GM19395 (cell line): ENCODE measurements around the gene DHX8.

Source experiments
- ATAC-seq: cut with Tn5 transposase; IDR thresholded peaks from one replicate; pipeline ENCODE4 v1.9.1; 2021; ENCODE audit warnings: mild to moderate bottlenecking, moderate library complexity; ENCODE audit not compliant: unreplicated experiment

Gene DHX8

GRCh38 chr17:43572368-43572980 is 88.7 kb downstream of the DHX8 start:
- no peak for ATAC-seq

GRCh38 chr17:43573579-43574321 is 90.0 kb downstream of the DHX8 start:
- ATAC-seq, result no peak

- ATAC-seq, result no peak
Measured at GRCh38 chr17:43574348-43574747, 90.6 kb downstream of the DHX8 start.

GRCh38 chr17:43574896-43575525 is 91.2 kb downstream of the DHX8 start:
- no peak for ATAC-seq
